ENCODE measurements around the gene SPRR2F.

SPRR2F gene

GRCh38 chr1:153072806-153073726 lies 40.2 kb downstream of the SPRR2F start:
- DNase-seq (ENCODE audit: low read depth in 2 of 2), result no peak

GRCh38 chr1:153071511-153071910 lies 41.8 kb downstream of the SPRR2F start, which contains the start of gene SPRR2B:
Gene SPRR2B (minus strand): TSS chr1:153071611. CDS start chr1:153070839, 772 bp downstream.
- DNase-seq (ENCODE audit: low read depth in 2 of 2), result no peak

- no peak for DNase-seq (ENCODE audit: low read depth in 2 of 2)
Observed at GRCh38 chr1:153070243-153070642, 43.1 kb downstream of the SPRR2F start.
